ENCODE measurements around the gene TRMT11.

DNA sequence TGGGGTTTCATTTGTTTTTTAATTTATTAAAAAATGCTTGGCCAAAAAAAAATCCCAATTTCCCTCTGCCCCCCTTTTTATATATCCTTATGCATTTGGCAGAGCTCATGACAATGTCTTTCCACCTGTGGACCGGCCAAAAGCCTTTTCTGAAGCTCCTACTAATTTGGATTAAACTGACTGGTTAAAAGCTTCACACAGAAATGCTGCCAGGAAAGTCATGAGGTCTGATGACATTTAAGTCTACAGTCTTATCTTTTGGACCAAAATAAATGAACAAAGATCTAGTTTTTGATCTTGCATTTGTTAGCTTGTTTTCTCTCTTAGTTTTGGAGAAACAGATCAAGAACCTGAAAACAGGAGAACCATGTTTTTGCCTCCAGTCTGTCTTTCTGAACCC, 66.1 kb downstream of the TRMT11 start:
- TF ChIP-seq, protein P1, sequence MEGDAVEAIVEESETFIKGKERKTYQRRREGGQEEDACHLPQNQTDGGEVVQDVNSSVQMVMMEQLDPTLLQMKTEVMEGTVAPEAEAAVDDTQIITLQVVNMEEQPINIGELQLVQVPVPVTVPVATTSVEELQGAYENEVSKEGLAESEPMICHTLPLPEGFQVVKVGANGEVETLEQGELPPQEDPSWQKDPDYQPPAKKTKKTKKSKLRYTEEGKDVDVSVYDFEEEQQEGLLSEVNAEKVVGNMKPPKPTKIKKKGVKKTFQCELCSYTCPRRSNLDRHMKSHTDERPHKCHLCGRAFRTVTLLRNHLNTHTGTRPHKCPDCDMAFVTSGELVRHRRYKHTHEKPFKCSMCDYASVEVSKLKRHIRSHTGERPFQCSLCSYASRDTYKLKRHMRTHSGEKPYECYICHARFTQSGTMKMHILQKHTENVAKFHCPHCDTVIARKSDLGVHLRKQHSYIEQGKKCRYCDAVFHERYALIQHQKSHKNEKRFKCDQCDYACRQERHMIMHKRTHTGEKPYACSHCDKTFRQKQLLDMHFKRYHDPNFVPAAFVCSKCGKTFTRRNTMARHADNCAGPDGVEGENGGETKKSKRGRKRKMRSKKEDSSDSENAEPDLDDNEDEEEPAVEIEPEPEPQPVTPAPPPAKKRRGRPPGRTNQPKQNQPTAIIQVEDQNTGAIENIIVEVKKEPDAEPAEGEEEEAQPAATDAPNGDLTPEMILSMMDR (IDR thresholded peaks at IDR 0.05; ENCODE audit: insufficient read depth, low read length, poor library complexity, severe bottlenecking): no peak
- no peak for TF ChIP-seq EZH2phosphoT487 (conservative IDR thresholded peaks at IDR 0.05; ENCODE audit: low read length)

All from SU-DHL-6 (cell line).